Activated CD4-positive, alpha-beta T cell treated with anti-CD3 and anti-CD28 coated beads for 48 hours (primary cell): ENCODE results near the gene STX16.
A peak's percentile ranks its signal among the peaks of the same experiment; 100 is the strongest.

ENCODE experiments used
- DNase-seq: peaks from one replicate; pipeline ENCODE4 v3.0.0-alpha.2; 2020

The STX16 gene

GRCh38 chr20:58677808-58678207, 26.7 kb downstream of the STX16 start:
- DNase-seq: no peak

GRCh38 chr20:58678806-58679205, 27.7 kb downstream of the STX16 start:
- no peak for DNase-seq

DNA sequence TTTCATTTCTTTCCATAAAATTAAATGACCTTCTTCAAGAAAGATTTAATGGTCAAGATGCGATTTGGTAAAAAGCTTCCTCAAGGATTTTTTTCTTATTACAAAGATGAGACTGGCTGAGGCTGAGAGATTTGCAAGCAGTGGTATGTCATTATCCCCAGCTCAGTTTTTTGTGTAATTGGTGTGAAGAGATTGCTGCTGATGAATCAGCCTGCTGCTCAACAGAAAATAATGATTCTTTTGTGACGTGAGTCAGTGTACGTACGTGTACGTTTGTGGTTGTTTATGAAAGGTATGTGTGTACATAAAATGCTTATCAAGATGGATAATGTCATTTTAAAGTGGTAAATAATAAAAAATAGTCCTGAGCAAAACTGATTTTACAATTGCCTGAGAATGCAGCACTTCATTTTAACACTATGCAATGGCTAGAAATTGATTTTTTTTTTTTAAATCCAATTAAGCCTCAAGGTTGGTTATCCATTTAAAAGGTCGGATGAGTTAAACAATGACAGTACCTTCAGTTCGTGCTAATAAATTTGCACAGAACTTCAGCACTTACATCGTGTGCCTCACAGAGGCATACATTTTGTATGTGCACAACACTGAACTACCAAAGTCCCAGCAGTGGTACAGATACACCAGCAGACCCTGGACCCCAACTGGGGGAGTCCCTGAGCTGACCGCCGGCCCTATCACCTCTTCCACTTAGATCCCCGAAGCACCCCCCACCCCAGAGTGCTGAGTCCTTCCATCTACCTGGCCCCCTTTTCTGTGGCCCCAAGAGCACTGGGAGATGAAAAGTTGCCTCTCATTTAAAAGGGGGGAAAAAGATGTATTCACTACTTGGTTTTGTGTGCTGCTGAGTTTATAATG, 31.8 kb downstream of the STX16 start:
- DNase-seq: no peak

DNA sequence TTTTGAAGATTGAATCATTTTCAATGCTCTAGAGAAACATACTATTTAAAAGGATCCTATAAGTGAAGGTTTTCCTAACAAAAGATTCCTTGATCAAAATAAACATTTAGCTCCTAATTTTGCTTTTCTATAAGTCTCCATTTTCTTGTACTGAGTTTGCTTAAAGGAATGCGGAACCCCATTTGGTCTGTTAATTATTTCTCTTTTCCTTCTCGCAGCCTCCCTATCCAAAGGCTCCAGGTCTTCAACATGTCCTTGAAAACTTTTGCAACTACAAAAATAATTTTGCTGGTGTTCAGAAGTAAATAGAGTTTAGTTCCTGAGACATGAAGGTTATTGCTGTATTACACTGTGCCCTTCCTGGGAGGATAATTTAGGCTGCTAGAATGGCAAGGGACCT, 33.2 kb downstream of the STX16 start:
- DNase-seq: no peak

DNA sequence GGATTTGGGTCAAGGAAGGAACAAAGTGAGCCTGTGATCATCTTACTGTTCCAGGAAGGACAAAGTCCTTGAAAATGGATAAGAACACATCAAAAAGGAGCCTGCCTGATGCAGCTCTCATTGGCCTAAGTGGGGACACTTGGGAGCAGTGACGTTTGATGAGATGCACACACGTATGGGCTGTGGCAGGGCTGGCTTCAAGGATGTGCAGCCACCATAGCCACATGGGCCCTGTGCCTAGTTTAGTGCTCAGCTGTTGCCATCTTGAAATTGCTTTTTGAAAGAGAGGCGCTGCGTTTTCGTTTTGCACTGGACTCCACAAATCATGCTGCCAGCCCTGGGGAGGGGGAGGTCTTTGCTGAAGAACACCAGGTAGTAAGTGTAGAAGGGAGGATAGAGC, 34.9 kb downstream of the STX16 start:
- DNase-seq: no peak

DNA sequence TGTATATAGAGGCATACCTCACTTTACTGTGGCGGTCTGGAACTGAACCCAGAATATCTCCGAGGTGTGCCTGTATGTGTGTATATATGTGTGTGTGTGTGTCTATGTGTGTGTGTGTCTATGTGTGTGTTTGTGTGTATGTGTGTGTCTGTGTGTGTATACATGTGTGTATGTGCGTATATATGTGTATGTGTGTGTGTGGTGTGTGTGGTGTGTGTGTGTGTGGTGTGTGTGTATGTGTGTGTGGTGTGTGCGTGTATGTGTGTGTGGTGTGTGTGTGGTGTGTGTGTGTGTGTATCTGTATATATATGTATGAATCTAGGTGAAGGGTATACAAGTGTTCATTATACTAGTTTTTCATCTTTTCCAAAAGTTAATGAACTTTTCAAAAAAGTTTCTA, 37.3 kb downstream of the STX16 start:
- no peak for DNase-seq

GRCh38 chr20:58688840-58689239, 37.8 kb downstream of the STX16 start:
- no peak for DNase-seq

DNA sequence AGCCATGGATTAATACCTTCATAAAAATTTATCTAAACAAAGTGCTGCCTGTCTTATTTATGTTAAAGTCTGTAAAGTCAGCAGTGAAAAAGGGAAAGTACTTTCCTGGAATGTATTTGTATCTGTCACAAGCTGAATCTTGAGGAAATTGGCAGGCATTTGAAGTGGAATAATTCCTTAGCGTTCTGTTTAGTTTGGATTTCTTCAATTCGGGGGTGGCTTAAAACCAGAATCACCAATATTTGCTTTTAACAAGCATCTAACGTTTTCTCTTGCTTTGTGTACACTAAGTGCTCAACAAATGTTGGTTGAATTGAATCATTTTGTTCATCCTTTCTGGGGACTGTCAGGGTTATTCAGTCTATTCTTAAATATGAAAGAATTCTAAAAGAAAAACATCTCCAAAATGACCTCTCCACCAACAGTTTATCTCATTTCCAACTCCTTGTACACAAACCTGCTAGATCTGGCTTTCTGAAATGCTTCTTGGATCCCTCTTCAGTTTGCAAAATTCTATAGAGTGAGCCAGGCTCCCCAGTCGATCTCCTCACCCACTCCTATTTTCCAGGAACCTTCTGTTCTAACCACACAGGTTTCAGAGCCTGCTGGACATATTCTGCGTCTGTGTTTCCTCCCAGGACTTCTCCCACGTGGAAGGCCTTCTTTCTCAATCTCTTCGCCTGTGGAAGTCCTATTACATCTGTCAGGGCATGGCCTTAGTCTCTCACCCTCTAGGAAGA, 39.5 kb downstream of the STX16 start:
- no peak for DNase-seq

DNA sequence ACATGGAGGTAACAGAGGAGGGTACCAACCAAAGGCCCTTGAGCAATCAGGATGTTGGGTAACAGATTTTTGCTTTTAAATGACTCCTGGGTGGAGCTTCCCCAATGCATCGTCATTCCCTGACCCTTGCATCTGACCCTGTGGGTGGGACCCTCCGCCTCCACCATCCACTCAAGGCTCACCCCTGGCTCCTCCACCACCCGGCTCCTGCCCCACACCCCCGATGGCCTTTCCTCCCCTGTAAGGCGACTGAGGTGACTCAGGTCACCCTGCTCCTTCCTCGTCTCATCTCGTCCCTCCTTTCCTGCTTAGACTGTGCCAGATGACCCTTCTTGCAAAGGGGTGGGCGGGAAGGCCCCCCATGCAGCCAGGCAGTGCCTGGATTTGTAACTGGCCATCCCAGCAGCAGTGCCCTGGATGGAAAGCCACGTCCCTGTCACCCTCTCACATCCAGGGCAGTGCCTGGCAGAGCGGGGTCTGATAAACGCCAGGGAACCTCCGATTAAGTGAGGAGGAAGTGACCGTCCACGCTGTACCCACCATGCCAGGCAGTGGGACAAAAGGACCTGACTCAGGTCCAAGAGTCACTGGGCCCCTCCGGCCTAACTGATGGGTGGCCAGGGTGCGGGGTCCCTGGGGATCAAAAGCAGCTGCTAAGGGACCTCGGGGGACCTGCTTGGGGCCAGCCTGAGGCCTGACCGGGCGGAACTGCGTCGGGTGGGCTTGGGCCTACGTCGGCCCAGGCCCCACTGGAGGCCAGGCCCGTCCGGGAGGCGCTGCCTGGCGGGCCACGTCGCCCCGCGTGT, 40.9 kb downstream of the STX16 start:
- DNase-seq: no peak

DNA sequence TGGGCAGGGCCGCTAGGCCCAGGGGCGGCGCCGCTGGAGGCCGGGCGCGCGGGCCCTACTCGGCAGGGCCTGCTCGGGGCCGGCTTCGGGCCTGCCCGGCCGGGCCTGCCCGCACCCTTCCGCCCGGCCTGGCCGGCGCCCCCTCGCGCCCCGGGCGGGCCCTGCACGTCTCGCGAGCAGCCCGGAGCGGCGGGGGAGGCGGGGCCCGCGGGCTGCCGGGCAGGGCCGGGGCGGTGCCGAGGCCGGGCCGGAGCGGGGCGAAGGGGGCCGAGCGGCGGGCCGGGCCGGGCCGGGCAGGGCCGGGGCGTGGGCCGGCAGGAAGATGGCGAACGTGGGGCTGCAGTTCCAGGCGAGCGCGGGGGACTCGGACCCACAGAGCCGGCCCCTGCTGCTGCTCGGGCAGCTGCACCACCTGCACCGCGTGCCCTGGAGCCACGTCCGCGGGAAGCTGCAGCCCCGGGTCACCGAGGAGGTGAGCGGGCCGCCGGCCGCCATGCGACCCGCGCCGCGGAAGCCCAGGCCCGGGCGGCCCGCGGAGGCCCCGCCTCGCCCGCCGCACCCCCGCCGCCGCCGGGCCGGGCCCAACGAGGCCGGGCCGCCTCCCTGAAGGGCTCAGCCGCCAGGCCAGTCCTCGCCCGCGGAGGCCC, 41.6 kb downstream of the STX16 start, which contains the start of gene NPEPL1:
Gene NPEPL1 (plus strand): TSS at position 222 of the 647 bp plus-strand sequence. CDS start 101 bp downstream, at position 323.
- DNase-seq: peak; percentile 71

DNA sequence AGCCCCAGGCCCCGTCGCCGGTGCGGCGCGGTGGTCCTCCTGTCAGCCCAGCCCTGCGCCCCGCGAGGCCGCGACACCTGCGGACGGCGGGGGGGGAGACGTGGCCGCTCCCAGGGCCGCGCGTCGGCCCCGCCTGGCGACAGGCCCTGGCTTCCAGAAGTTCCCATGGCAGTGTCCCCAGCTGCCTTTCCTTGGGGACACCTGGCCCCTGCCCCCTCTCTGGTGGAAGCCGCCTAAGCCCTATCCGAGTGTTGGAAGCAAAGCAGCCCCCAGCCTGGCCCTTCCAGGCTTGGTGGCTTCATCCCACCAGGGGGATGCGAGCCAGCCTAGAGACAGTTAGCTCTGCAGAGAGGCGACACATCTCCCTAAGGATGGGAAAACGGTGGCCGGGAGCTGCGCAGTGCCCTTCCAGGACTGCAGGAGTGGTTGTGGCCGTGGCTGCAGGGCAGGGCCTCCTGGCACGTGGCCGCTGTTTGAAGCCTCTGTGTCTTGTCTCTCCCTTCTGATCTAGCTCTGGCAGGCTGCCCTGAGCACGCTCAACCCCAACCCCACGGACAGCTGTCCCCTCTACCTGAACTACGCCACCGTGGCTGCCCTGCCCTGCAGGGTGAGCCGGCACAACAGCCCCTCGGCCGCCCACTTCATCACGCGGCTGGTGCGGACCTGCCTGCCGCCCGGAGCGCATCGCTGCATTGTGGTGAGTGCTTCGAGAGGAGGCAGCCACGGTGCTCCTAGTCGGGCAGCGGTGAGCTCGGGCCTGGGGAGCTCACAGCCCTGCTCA, 42.3 kb downstream of the STX16 start:
- peak; percentile 22 for DNase-seq

- DNase-seq: no peak
These were observed 43.4 kb downstream of the STX16 start for GRCh38 chr20:58694241-58695083.

DNA sequence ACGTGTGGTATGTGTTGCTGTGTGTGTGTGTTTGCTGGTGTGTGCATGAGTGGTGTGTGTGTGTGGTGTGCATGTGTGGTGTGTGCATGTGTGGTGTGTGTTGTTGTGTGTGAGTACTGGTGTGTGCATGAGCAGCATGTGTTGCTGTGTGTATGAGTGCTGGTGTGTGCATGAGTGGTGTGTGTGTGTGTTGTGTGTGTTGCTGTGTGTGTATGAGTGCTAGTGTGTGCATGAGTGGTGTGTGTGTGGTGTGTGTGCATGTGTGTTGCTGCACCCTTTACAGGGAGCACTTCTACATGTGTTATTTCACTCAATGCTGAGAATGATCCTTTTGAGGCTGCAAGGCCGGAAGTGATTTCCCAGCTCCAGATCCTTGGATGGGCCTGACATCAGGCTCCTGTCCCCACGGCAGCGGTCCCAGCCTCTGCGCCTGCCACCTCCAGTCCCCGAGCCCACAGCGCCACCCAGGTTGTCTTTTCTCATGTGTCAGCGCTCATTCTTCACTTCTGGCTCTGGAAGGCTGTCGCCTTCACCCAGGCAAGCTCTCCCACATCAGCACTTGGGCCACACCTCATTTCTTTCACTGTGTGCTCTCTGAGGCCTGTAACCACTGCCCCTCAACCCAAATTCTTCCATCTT, 44.1 kb downstream of the STX16 start:
- DNase-seq: no peak

DNA sequence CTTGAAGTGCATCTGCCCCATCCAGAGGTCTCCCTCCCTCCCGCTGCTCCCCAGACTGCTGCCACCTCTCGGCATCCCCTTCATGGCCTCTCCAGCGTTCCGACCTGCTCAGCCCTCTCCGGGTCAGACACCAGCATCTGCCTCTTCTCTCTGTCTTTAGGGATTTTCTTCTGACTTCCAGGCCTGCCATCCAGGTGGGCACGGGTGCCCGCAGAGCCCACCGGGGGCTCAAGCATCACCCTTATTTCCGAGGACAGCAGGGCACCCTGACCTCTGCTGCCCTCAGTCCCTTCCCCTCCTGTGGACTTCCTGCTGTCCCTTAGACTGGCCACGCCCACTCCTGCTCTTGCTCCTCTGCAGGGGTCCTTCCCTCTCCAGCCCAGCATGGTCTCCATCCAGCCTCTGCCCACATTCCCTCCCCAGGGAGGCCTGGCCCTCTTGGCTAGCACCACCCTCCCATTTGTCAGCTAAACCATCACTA, 44.9 kb downstream of the STX16 start:
- DNase-seq: no peak

- no peak for DNase-seq
These were observed 45.4 kb downstream of the STX16 start for GRCh38 chr20:58696411-58696961.

- no peak for DNase-seq
These were observed 46.3 kb downstream of the STX16 start for GRCh38 chr20:58697201-58697866.

- no peak for DNase-seq
These were observed 47.0 kb downstream of the STX16 start for GRCh38 chr20:58697867-58698703.
